PC-3 (cell line): ENCODE data around the gene TCP1. TPM values are rescaled to one million over a fixed set of nuclear protein-coding genes. Genes with fewer than 3 reads are reported as not detected.

Source experiments
- ATAC-seq: fragments of 200-7000 bp; cut with Tn5 transposase; 2 replicates; pipeline ENCODE4 v1.9.1; 2020; ENCODE audit warnings: mild to moderate bottlenecking, moderate library complexity
- Bru-seq: library from RNA; stranded (reverse); fragments of 400-500 nt; gene quantifications from one replicate; lab custom pipeline; 2021; lab: Mats Ljungman, UMichigan
- BruChase-seq, 2 experiments: library from RNA; stranded (reverse); fragments of 400-500 nt; gene quantifications; one replicate each; lab custom pipeline; 2021; lab: Mats Ljungman, UMichigan
- BruUV-seq: library from RNA; stranded (reverse); fragments of 400-500 nt; replicated peaks from 2 replicates; lab custom pipeline; 2021; lab: Mats Ljungman, UMichigan
- CTCF ChIA-PET: fragments of 300-600 bp; sonication (Branson Sonifier 250); formaldehyde crosslinking; loops from one replicate; lab custom pipeline; 2022; ENCODE audit warnings: antibody characterized with exemption; lab: Charles Lee
- POLR2A ChIA-PET: fragments of 300-600 bp; sonication (Branson Sonifier 250); formaldehyde crosslinking; loops from one replicate; lab custom pipeline; 2022; ENCODE audit warnings: antibody characterized with exemption; ENCODE audit not compliant: unreplicated experiment; lab: Charles Lee
- DNase-seq: peaks from one replicate; pipeline ENCODE4 v3.0.0-alpha.2; 2015
- H2AFZ ChIP-seq: fragments of 300-600 bp; sonication (generic); 2 replicates; pipeline ENCODE4 v1.6.0; 2016; ENCODE audit warnings: antibody characterized with exemption, low read length
- H3F3A ChIP-seq: fragments of 300-600 bp; sonication (generic); one replicate; pipeline ENCODE4 v1.6.0; 2017; ENCODE audit warnings: antibody characterized with exemption, low read length, control low read depth, mild to moderate bottlenecking; ENCODE audit not compliant: unreplicated experiment
- H3K27ac ChIP-seq: fragments of 300-600 bp; sonication (generic); 2 replicates; pipeline ENCODE4 v1.5.1; 2016; ENCODE audit warnings: mild to moderate bottlenecking, low read length
- H3K27me3 ChIP-seq: fragments of 300-600 bp; sonication (generic); 2 replicates; pipeline ENCODE4 v1.6.1; 2016; ENCODE audit warnings: low read length, mixed read lengths
- H3K36me3 ChIP-seq: fragments of 300-600 bp; sonication (generic); 2 replicates; pipeline ENCODE4 v1.6.1; 2016; ENCODE audit warnings: low read depth, mixed run types, low read length, mixed read lengths
- H3K4me1 ChIP-seq: fragments of 300-600 bp; sonication (generic); 2 replicates; pipeline ENCODE4 v1.5.1; 2016; ENCODE audit warnings: low read length; ENCODE audit not compliant: insufficient read depth
- H3K4me2 ChIP-seq: fragments of 300-600 bp; sonication (generic); 2 replicates; pipeline ENCODE4 v1.6.0; 2016; ENCODE audit warnings: low read length
- H3K4me3 ChIP-seq: fragments of 300-600 bp; sonication (generic); 2 replicates; pipeline ENCODE4 v1.5.1; 2016; ENCODE audit warnings: mild to moderate bottlenecking, low read length, mixed read lengths
- H3K79me2 ChIP-seq: fragments of 300-600 bp; sonication (generic); 2 replicates; pipeline ENCODE4 v1.6.1; 2017; ENCODE audit warnings: low read length, mixed read lengths
- H3K9ac ChIP-seq: fragments of 300-600 bp; sonication (generic); 2 replicates; pipeline ENCODE4 v1.6.0; 2016; ENCODE audit warnings: mild to moderate bottlenecking, low read length
- H3K9me2 ChIP-seq: fragments of 300-600 bp; sonication (generic); replicated peaks from 2 replicates; pipeline ENCODE4 v1.6.1; 2016; ENCODE audit warnings: mixed run types, low read length, mixed read lengths
- H3K9me3 ChIP-seq: fragments of 300-600 bp; sonication (generic); 2 replicates; pipeline ENCODE4 v1.6.1; 2016; ENCODE audit warnings: low read length, mixed read lengths
- H4K20me1 ChIP-seq: fragments of 300-600 bp; sonication (generic); 2 replicates; pipeline ENCODE4 v1.6.1; 2016; ENCODE audit warnings: low read length, mixed read lengths
- CTCF ChIP-seq: fragments of 300-600 bp; sonication (generic); conservative IDR thresholded peaks from 2 replicates; pipeline ENCODE4 v1.5.1; 2017; ENCODE audit warnings: antibody characterized with exemption, low read depth, mild to moderate bottlenecking, low read length
- EZH2 ChIP-seq: fragments of 300-600 bp; sonication (generic); IDR thresholded peaks from one replicate; pipeline ENCODE4 v1.6.1; 2017; ENCODE audit warnings: antibody characterized with exemption, mild to moderate bottlenecking, low read length; ENCODE audit not compliant: unreplicated experiment
- EZH2phosphoT487 ChIP-seq: fragments of 300-600 bp; sonication (generic); IDR thresholded peaks from 2 replicates; pipeline ENCODE4 v1.6.1; 2018; ENCODE audit warnings: mild to moderate bottlenecking, antibody characterized with exemption, low read length, borderline replicate concordance
- intact Hi-C: fragments of 100-400 bp; cut with micrococcal nuclease; formaldehyde crosslinking; loops from 2 replicates; pipeline ENCODE4 v1.9.0; 2023
- long read RNA-seq: library from polyadenylated mRNA; unstranded; transcript quantifications from one replicate; pipeline ENCODE4 v2.0.0, GENCODE V29; 2021; ENCODE audit not compliant: unreplicated experiment
- total RNA-seq: library from RNA; depleted of rRNA; stranded (reverse); fragments of >200 nt; gene quantifications from 2 replicates; pipeline ENCODE4 v1.2.3, GENCODE V29; 2014; rRNA removed

The TCP1 gene
- total RNA-seq (253 and 280 TPM in 2 replicates), Bru-seq, nascent RNA (percentile 90 among the genes with signal in this experiment), BruChase-seq, experiment 1, labeled RNA remaining after a 6-hour chase (percentile 96 among the genes with signal in this experiment), BruChase-seq, experiment 2, labeled RNA remaining after a 2-hour chase (percentile 95 among the genes with signal in this experiment)
- long read RNA-seq, transcript TCP1-201 (12 exons, 2,499 nt): major isoform, 185 of 245 reads
- long read RNA-seq, partial matches to known transcripts: 49 of 245 reads
- long read RNA-seq, other reads (novel, unspliced or antisense): 9 of 245 reads

DNA sequence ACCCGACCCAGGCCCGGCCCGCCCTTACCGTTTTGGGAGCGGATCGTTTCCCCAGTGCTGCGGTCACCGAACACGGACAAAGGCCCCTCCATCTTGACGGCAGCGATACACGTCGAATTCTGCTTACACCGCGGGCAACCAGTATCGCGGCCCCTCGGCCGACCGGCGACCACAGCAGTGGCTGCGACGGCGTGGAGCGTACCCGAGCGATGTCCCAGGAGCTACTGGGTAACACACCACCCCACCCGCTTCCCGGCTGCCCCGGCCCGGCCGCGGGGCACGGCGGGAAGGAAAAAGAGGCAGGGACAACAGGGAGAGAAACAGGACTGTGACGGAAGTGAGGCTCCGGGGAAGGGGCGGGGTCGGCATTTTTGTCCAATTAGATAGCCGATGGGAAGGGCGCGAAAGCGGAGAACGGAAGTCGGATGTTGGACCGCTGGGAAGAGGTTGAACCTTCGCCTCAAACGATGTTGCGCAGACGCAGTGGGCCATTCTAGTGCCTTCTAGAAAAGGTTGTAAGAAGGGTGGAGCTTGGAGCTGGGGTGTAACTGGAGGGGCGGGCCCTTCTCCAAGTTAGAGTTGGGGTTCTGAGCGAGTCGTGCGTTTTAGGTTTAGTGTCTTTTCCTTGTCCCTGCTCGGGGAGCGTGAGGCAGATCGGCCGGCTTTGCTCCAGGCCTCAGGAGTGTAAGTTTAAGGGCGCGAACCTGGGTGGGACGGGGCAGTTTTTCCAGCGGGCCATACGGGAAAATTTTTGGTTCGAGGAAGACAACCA lies at the start of gene TCP1:
Gene TCP1 (minus strand): TSS at position 226 of the 772 bp plus-strand sequence. CDS start 134 bp downstream, at position 92.
- Histone ChIP-seq H3K9me3 (no peaks in the 10 kb centered on the region), H3K79me2 (peaks cover 91% of the 10 kb centered on the region), H3K4me2 (peak within 1 kb of the TSS; percentile 98), H4K20me1 (peaks cover 38% of the 10 kb centered on the region), H2AFZ (peak within 1 kb of the TSS; percentile 87), H3K4me3 (peak within 1 kb of the TSS; percentile 98), H3K27ac (peak within 1 kb of the TSS; percentile 82), H3K9me2 (no peaks in the 10 kb centered on the region), H3K27me3 (no peaks in the 10 kb centered on the region), H3K4me1 (peaks cover 30% of the 10 kb centered on the region; the same call in 1 of the 2 replicates), H3K9ac (peak within 1 kb of the TSS; percentile 97), H3F3A (no peaks in the 10 kb centered on the region), H3K36me3 (peaks cover 49% of the 10 kb centered on the region)
- TF ChIP-seq EZH2: no peak
- no peak for TF ChIP-seq CTCF
- TF ChIP-seq EZH2phosphoT487: no peak
- DNase-seq: peak; percentile 98
- ATAC-seq: peak; percentile 85
- POLR2A ChIA-PET: interaction anchor here (0.5 to 0.9 kb wide), 5 partner anchors 33 to 1052 kb away, joined by 3 to 9 read pairs (median 5); partner anchors contain the start of gene WTAP
- CTCF ChIA-PET: interaction anchor here (1.3 kb wide), 1 partner anchor 44 kb away, joined by 5 read pairs; no protein-coding TSS in a partner anchor
- no TSS peak for BruUV-seq
- intact Hi-C loops: loop anchor here (1.0 to 2.0 kb wide), 3 partner anchors 27 to 99 kb away; partner anchors contain the start of genes ACAT2 and WTAP

- no peaks in the 10 kb centered on the region for H3K36me3 ChIP-seq
- CTCF ChIA-PET: no interaction called here
Measured at GRCh38 chr6:159838020-159838744, 48.8 kb upstream of the TCP1 start.

More at GRCh38 chr6:159838020-159838744, 48.8 kb upstream of the TCP1 start:
- Histone ChIP-seq H3K4me3 (no peak overlapping the region), H3K9ac (no peak overlapping the region), H3K27ac (no peak overlapping the region), H4K20me1 (no peaks in the 10 kb centered on the region), H3F3A (no peaks in the 10 kb centered on the region), H3K79me2 (no peaks in the 10 kb centered on the region), H3K4me2 (no peak overlapping the region), H2AFZ (no peak overlapping the region), H3K4me1 (no peaks in the 10 kb centered on the region), H3K27me3 (no peaks in the 10 kb centered on the region), H3K9me3 (no peaks in the 10 kb centered on the region), H3K9me2 (no peaks in the 10 kb centered on the region)
- no TSS peak for BruUV-seq
- no peak for DNase-seq
- intact Hi-C loops: no loop called here
- POLR2A ChIA-PET: no interaction called here
- TF ChIP-seq EZH2 (no peak), CTCF (no peak), EZH2phosphoT487 (no peak)
- ATAC-seq: no peak
